Effector memory CD4-positive, alpha-beta T cell (primary cell): Measurements from ENCODE around the gene DEPDC5.
"Not testable (repeated sequence)": the region's sequence is repeated elsewhere in the genome, so short reads cannot be mapped to it uniquely, and the experiment has no call there.

Experiments used
- DNase-seq, 3 donors: peaks; one replicate each; pipeline ENCODE4 v3.0.0-alpha.2; 2020
- H3K27ac ChIP-seq: 2 replicates; pipeline ENCODE4 v1.7.0; 2013; ENCODE audit warnings: mild to moderate bottlenecking, low read length, moderate library complexity; ENCODE audit not compliant: insufficient read depth, poor library complexity, severe bottlenecking
- H3K27me3 ChIP-seq: replicated peaks from 2 replicates; pipeline ENCODE4 v1.7.0; 2013; ENCODE audit warnings: mild to moderate bottlenecking, low read length; ENCODE audit not compliant: insufficient read depth, control insufficient read depth, poor library complexity, severe bottlenecking
- H3K36me3 ChIP-seq: 2 replicates; pipeline ENCODE4 v1.7.0; 2013; ENCODE audit warnings: mild to moderate bottlenecking, low read length, moderate library complexity; ENCODE audit not compliant: control insufficient read depth, insufficient read depth
- H3K4me1 ChIP-seq: 2 replicates; pipeline ENCODE4 v1.7.0; 2013; ENCODE audit warnings: low read length, mild to moderate bottlenecking; ENCODE audit not compliant: control insufficient read depth, insufficient read depth, poor library complexity, severe bottlenecking
- H3K4me3 ChIP-seq: 2 replicates; pipeline ENCODE4 v1.7.0; 2013; ENCODE audit warnings: low read length, low read depth, mild to moderate bottlenecking; ENCODE audit not compliant: insufficient read depth, poor library complexity, severe bottlenecking
- H3K9me3 ChIP-seq: 2 replicates; pipeline ENCODE4 v1.7.0; 2013; ENCODE audit warnings: mild to moderate bottlenecking, low read length, moderate library complexity; ENCODE audit not compliant: control insufficient read depth

DEPDC5 gene

DNA sequence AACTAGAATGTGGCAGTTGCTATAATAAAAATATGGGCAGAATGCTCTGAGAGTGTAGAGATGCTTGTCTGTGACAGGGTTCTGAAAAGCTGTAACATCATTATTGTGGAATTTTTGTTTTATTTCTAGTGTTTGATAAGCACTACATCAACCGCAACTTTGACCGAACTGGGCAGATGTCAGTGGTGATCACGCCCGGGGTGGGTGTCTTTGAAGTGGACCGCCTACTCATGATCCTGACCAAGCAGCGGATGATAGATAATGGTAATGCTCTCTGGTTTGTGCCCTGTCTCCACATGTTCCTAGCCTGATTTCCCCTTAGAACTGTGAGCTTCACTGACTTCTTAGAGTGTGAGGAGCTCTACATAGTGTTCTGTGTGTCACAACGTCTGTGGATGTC, 48.8 kb downstream of the DEPDC5 start:
- H3K9me3 ChIP-seq: no peaks in the 10 kb centered on the region
- H3K27me3 ChIP-seq: no peaks in the 10 kb centered on the region
- no peaks in the 10 kb centered on the region for H3K4me1 ChIP-seq
- DNase-seq: no peak
- no peak overlapping the region for H3K4me3 ChIP-seq
- no peak overlapping the region for H3K27ac ChIP-seq
- peaks cover 56% of the 10 kb centered on the region for H3K36me3 ChIP-seq

DNA sequence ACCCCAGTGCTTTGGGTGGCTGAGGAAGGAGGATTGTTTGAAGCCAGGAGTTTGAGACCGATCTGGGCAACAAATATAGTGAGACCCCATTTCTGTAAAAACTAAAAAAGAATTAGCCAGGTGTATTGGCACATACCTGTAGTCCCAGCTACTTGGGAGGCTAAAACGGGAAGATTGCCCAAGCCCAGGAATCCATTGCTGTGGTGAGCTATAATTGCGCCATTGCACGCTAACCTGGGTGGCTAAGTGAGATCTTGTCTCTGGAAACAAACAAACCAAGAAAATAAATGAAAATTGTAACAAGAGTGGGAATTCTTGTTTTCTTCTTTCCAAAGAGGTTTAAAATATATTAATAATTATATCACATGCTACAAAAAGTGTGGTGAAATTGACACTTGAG, 52.9 kb downstream of the DEPDC5 start:
- no peak for DNase-seq
- Histone ChIP-seq H3K27me3 (no peaks in the 10 kb centered on the region), H3K36me3 (peaks cover 60% of the 10 kb centered on the region), H3K9me3 (no peaks in the 10 kb centered on the region), H3K27ac (no peak overlapping the region), H3K4me1 (no peaks in the 10 kb centered on the region), H3K4me3 (no peak overlapping the region)

DNA sequence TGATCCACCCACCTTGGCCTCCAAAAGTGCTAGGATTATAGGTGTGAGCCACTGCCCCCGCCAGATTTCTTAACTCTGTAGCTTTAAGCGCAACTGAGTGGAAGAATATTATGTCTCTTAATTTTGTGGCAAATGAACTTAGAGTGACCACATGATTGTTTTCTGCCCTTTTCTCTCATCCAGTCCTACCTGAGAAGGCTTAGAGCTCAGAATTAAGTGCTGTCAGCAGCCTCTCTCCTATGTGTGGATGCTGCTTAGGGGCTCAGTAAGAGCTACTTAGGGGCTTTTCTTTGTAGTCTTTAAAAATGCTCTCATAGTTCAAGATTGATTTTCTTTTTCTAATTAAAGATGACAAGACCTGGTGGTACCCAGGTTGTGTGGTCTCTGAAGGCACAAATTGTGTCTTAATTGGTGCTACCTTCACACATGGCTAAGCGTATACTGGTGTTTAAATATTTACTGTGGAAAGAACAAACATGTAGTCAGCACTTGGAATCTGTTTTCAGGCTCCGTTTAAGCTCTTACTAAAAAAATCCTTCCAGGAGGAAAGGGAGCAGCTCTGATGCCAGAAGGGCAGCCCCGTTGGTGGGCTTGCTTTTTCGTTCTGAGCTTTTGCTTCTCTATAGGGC, 59.3 kb downstream of the DEPDC5 start:
- no peak for DNase-seq
- peaks cover 48% of the 10 kb centered on the region for H3K36me3 ChIP-seq
- no peaks in the 10 kb centered on the region for H3K27me3 ChIP-seq
- no peaks in the 10 kb centered on the region for H3K9me3 ChIP-seq
- no peak overlapping the region for H3K27ac ChIP-seq
- H3K4me1 ChIP-seq: no peaks in the 10 kb centered on the region
- no peak overlapping the region for H3K4me3 ChIP-seq

DNA sequence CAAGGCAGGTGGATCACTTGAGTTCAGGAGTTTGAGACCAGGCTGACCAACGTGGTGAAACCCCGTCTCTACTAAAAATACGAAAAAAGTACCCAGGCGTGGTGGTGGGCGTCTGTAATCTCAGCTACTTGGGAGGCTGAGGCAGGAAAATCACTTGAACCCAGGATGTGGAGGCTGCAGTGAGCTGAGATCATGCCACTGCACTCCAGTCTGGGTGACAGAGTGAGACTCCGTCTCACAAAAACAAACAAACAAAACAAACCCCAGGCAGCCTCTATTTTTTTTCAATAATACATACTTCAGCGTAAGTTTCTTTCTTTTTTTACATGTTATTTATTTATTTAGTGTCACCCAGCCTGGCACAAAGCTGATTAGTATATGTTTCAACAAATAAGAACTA, 60.1 kb downstream of the DEPDC5 start:
- not testable (repeated sequence) for H3K4me1 ChIP-seq, H3K9me3 ChIP-seq, H3K27ac ChIP-seq, H3K27me3 ChIP-seq, H3K4me3 ChIP-seq, DNase-seq
- H3K36me3 ChIP-seq: peaks cover 48% of the 10 kb centered on the region

DNA sequence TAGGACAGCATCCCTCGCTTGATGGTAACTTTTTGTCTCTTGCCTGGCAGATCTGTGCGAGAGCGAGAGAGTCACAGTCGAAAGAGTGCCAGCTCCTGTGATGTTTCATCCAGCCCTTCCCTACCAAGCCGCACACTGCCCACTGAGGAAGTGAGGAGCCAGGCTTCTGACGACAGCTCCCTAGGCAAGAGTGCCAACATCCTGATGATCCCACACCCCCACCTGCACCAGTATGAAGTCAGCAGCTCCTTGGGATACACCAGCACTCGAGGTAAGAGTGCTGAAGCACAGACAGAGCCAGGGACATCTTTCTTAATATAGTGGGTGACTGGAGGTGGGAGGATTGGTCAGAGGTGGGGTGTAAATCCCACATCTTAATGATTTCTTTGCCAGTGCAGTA, 61.1 kb downstream of the DEPDC5 start:
- DNase-seq: no peak
- Histone ChIP-seq H3K4me3 (no peak overlapping the region), H3K4me1 (no peaks in the 10 kb centered on the region), H3K27ac (no peak overlapping the region), H3K9me3 (no peaks in the 10 kb centered on the region), H3K27me3 (no peaks in the 10 kb centered on the region), H3K36me3 (peaks cover 55% of the 10 kb centered on the region)

DNA sequence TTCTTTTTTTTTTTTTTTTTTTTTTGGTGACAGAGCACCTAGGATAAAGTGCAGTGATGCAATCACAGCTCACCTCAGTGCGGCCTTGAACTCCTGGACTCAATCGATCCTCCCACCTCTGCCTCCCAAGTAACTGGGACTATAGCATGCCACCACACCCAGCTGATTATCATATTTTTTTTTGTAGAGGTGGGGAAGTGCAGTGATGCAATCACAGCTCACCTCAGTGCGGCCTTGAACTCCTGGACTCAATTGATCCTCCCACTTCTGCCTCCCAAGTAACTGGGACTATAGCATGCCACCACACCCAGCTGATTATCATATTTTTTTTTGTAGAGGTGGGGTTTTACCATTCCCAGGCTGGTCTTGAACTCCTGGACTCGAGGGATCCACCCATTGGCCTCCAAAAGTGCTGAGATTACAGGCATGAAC, 61.6 kb downstream of the DEPDC5 start:
- peaks cover 55% of the 10 kb centered on the region for H3K36me3 ChIP-seq
- H3K27me3 ChIP-seq, H3K9me3 ChIP-seq, DNase-seq, H3K4me3 ChIP-seq, H3K27ac ChIP-seq, H3K4me1 ChIP-seq: not testable (repeated sequence)

DNA sequence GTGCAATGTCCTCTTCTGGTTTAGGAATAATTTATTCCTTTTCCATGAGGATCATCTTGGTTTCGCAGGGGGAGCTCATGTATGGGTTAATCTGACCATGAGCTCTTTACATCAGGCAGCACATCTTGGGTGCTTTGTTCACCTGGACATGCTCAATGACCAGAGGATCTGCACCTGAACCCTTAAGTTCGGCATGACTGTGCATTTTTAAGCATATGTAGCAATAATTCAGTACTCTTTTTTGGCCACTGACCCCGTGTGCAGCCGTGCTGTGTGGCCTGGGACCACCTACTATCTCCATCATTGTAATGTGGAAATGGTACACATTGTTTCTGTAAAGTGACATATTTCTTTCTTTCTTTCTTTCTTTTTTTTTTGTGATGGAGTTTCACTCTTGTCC, 62.9 kb downstream of the DEPDC5 start:
- Histone ChIP-seq H3K27me3 (no peaks in the 10 kb centered on the region), H3K36me3 (peaks cover 59% of the 10 kb centered on the region), H3K27ac (no peak overlapping the region), H3K4me1 (no peaks in the 10 kb centered on the region), H3K9me3 (no peaks in the 10 kb centered on the region), H3K4me3 (no peak overlapping the region)
- no peak for DNase-seq

DNA sequence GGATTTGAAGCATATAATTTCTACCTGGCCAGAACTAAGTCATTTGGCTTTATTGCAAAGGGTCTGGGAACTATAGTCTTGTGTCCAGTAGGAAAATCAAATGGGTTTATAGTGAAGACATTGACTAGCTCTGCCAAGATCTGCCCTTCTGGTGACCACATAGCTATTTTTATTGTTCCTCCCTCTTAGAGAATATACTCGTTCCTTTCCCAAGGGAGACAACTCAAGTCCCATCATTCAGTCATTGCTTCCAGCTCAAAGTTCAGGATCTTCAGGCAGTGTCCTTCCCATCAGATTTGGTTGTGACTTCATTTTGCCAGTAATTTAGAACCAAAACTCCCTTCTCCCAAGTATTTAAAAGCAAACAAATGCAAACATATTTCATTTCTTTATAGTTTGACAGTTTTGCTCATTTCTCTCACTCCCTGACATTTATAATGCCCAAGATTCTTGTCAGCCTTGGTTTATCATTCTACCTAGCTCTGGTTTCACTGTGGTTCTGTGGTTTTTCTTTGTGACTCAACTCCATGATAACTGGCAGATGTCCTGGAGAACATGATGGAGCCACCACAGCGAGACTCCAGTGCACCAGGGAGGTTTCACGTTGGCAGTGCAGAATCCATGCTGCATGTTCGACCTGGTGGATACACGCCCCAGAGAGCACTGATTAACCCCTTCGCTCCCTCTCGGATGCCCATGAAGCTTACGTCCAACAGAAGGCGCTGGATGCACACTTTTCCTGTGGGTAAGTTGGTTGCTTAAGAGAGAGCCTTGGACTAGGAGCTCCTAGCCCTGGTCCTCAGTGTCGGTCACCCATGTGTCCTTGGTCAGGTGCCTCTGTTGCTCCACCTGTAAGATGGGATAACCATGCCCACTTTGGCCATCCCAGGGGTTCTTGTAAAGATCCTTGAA, 64.9 kb downstream of the DEPDC5 start:
- Histone ChIP-seq H3K4me3 (no peak overlapping the region), H3K27ac (no peak overlapping the region), H3K9me3 (no peaks in the 10 kb centered on the region), H3K36me3 (peaks cover 67% of the 10 kb centered on the region), H3K4me1 (no peaks in the 10 kb centered on the region), H3K27me3 (no peaks in the 10 kb centered on the region)
- no peak for DNase-seq

DNA sequence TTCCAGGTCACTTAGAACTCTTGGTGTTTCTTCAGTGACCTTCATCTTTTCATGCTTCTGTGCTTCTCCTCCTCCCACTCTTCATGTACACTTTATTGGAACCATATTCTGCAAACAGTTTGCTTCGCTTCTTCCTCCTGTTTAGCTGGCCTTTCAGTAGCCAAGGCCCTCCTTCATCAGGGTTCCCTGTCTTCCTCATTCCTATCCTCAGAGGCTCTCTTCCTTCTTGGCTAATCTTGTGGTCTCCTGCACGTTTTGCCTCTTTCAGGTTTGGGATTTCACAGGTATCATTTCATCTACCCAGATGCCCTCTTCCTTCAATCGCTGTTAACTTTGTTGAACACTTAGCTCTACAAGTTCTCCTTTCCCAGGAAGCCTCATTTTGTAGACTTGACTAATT, 66.8 kb downstream of the DEPDC5 start:
- no peak for DNase-seq
- Histone ChIP-seq H3K27ac (no peak overlapping the region), H3K4me1 (no peaks in the 10 kb centered on the region), H3K4me3 (no peak overlapping the region), H3K27me3 (no peaks in the 10 kb centered on the region), H3K9me3 (no peaks in the 10 kb centered on the region), H3K36me3 (peaks cover 58% of the 10 kb centered on the region)

DNA sequence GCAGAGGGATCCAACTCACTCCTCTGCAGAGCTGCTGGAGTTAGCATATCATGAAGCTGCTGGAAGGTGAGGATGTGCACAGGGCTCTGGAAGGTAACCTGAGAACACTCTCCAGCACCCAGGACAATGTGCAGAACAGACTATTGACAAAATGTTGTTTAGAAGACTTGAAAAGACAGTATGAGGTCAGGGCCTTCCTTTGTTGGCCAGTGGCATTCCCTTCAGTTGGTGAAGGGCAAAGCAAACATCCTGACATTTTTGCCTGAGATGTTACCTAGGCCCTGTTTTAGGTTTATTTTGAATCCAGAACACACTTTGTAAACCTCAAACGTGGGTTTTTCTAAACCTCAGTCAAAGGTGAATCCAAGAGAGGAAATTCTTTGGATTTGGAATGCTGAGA, 67.8 kb downstream of the DEPDC5 start:
- Histone ChIP-seq H3K4me1 (no peaks in the 10 kb centered on the region), H3K4me3 (no peak overlapping the region), H3K36me3 (peaks cover 52% of the 10 kb centered on the region), H3K9me3 (no peaks in the 10 kb centered on the region), H3K27me3 (no peaks in the 10 kb centered on the region), H3K27ac (no peak overlapping the region)
- DNase-seq: no peak
